Effector memory CD8-positive, alpha-beta T cell (primary cell): ENCODE measurements around the gene CD247.
"Not testable (repeated sequence)": the region's sequence is repeated elsewhere in the genome, so short reads cannot be mapped to it uniquely, and the experiment has no call there.

Experiments used
- ATAC-seq: fragments of 150-1000 bp; cut with Tn5 transposase; replicated peaks from 2 replicates; pipeline ENCODE4 v1.10.0; 2021; ENCODE audit warnings: mild to moderate bottlenecking, moderate library complexity
- DNase-seq, 3 experiments: peaks; one replicate each; pipeline ENCODE4 v3.0.0; 2021
- H3K27ac Mint-ChIP-seq, 2 donors: one replicate each; pipeline ENCODE4 v1.8.0; 2022; ENCODE audit warnings: mild to moderate bottlenecking in 2 of 2, mixed read lengths in 2 of 2, moderate library complexity in 2 of 2
- H3K27me3 Mint-ChIP-seq, 2 donors: one replicate each; pipeline ENCODE4 v1.8.0; 2022; ENCODE audit warnings: mixed read lengths in 2 of 2
- H3K36me3 Mint-ChIP-seq: one replicate; pipeline ENCODE4 v1.8.0; 2022; ENCODE audit warnings: mild to moderate bottlenecking, moderate library complexity, mixed read lengths; ENCODE audit not compliant: insufficient read depth
- H3K4me1 Mint-ChIP-seq, 2 donors: one replicate each; pipeline ENCODE4 v1.8.0; 2022; ENCODE audit warnings: low read depth in 2 of 2, mixed read lengths in 2 of 2
- H3K4me3 Mint-ChIP-seq, 2 donors: one replicate each; pipeline ENCODE4 v1.8.0; 2022; ENCODE audit warnings: mild to moderate bottlenecking in 2 of 2, mixed read lengths in 2 of 2, moderate library complexity in 2 of 2
- H3K9me3 Mint-ChIP-seq, 2 donors: one replicate each; pipeline ENCODE4 v1.8.0; 2022; ENCODE audit warnings: mixed read lengths in 2 of 2
- total RNA-seq, 9 experiments: gene quantifications; one replicate each; lab custom pipeline; 2026; lab: John Stamatoyannopoulos, UW

Gene CD247
- total RNA-seq = 92.0 to 311 (median 215) reads per million in 9 experiments

DNA sequence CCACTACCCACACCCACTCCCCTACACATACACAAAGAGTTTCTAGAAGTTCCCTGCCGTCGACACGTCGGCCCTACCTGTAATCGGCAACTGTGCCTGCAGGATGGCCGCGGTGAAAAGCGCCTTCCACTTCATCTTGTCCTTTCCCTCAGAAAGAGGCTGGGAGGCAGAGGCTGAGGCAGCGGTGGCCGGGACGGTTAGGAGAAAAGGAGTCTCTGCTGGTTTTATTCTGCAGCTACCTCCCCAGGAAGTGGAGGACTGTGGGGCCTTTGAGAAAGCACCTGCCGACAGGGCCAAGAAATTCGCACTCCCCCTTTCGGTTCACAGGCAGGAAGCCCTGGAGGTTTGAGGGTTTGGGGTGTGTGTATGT, at the start of gene CD247:
Gene CD247 (minus strand): TSS at position 199 of the 370 bp plus-strand sequence. CDS start 64 bp downstream, at position 135.
- H3K27ac Mint-ChIP-seq = peak within 1 kb of the TSS; percentile 99 to 100
- H3K4me1 Mint-ChIP-seq = peaks cover 31 to 37% of the 10 kb centered on the region in 2 donors
- peak within 1 kb of the TSS; percentile 97 to 98 for H3K4me3 Mint-ChIP-seq
- no peaks in the 10 kb centered on the region for H3K27me3 Mint-ChIP-seq
- DNase-seq (peak; percentile 72 to 76 (median 74)), ATAC-seq (peak; percentile 73)
- H3K36me3 Mint-ChIP-seq = peaks cover 49% of the 10 kb centered on the region
- H3K9me3 Mint-ChIP-seq = no peaks in the 10 kb centered on the region

DNA sequence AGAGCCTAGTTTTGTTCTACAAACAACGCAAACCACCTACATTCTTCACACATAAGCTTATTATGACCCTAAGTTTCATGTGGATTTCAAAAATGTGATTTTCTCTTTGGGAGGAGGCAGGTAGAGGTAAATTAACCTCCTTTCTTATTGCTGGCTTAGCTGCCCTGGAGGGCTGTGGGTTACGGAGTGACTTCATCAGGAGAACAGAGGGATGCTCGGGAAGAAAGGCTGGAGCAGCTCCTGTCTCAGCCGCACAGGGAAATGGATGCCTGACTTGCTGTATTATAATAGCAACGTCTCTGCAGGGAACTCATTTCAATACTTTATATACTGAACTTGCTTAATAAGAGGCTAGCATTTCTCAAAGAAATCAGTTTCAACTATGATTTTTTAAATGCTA, 49.3 kb upstream of the CD247 start:
- ATAC-seq = no peak
- no peak overlapping the region for H3K4me3 Mint-ChIP-seq
- H3K4me1 Mint-ChIP-seq = no peaks in the 10 kb centered on the region

DNA sequence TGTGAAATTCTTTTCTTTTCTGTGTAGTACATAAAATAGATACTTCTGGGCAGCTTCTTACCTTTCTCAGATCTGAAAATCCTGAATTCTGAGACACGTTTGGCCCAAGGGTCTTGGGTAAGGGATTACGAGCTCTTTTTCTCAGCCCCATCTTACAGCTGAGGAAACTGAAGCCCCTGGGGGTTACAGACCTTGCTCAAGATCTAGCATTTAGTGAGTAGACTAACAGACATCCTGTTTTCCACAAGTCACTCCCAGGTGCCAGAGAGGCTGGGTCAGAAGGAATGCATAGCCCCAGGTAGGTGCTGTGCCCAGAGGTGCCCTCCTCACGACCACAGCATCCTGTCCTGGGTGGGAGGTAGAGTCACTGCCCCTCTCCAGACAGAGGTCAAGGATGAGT, 48.4 kb upstream of the CD247 start:
- H3K4me3 Mint-ChIP-seq = no peak overlapping the region

More for the DNA sequence above, 49.3 kb upstream of the CD247 start:
- Mint-ChIP-seq H3K36me3 (no peaks in the 10 kb centered on the region), H3K9me3 (no peaks in the 10 kb centered on the region), H3K27ac (no peak overlapping the region), H3K27me3 (no peaks in the 10 kb centered on the region)
- no peak for DNase-seq

DNA sequence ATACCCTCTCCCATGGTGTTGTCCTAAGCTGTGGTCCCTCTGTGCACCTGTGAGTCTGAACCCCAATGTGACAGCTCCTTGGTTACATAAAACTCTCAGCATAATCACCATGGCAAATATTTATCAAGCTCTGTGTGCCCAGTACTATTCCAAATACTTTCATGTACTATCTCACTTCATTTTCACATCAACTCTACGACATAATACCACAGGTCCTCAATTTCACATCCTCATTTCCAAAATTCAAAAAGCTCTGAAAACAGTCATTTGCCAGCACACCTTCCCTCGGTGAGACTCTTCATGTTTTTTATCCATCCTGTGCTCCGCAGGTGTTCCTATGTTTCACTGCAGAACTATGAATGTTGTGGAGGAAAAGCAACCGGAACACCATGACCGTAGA, 47.6 kb upstream of the CD247 start:
- DNase-seq (no peak), ATAC-seq (no peak)
- Mint-ChIP-seq H3K27me3 (no peaks in the 10 kb centered on the region), H3K4me3 (no peak overlapping the region), H3K36me3 (no peaks in the 10 kb centered on the region), H3K27ac (no peak overlapping the region), H3K4me1 (no peaks in the 10 kb centered on the region), H3K9me3 (no peaks in the 10 kb centered on the region)

More for the DNA sequence above, 48.4 kb upstream of the CD247 start:
- Mint-ChIP-seq H3K27ac (no peak overlapping the region), H3K36me3 (no peaks in the 10 kb centered on the region), H3K4me1 (no peaks in the 10 kb centered on the region), H3K27me3 (no peaks in the 10 kb centered on the region), H3K9me3 (no peaks in the 10 kb centered on the region)
- ATAC-seq (no peak), DNase-seq (no peak)

DNA sequence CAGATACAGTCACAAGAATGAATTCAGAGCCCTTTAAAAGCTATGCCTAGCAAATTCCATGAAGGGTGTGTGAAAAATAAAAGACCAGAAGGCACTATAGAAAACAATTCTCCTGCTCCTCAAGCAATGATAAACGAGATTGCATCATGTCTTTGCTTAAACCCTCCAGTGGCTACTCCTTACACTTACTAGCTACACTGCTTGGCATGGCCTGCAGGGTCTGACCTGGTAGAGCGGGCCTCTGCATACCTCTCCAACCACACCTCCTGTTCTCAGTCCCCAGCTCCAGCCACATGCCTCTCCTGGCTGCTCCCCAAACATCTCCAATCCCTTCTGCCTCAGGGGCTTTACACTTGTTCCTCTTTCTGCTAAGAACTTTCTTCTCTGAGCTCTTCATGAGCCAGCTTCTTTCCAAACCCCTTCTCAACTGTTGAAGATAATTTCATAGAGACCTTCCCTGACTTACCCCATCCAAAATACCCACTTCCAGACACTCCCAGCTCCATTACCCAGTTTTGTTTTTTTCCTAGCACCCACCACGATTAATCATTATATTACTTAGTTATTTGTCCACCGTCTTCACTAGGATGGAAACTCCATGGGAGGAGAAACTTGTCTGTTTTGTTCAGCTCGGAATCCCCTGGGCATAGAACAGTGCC, 46.4 kb upstream of the CD247 start:
- H3K4me3 Mint-ChIP-seq = no peak overlapping the region
- no peaks in the 10 kb centered on the region for H3K4me1 Mint-ChIP-seq
- no peak overlapping the region for H3K27ac Mint-ChIP-seq
- ATAC-seq (no peak), DNase-seq (no peak)
- H3K27me3 Mint-ChIP-seq = no peaks in the 10 kb centered on the region
- H3K36me3 Mint-ChIP-seq = no peaks in the 10 kb centered on the region
- H3K9me3 Mint-ChIP-seq = no peaks in the 10 kb centered on the region

DNA sequence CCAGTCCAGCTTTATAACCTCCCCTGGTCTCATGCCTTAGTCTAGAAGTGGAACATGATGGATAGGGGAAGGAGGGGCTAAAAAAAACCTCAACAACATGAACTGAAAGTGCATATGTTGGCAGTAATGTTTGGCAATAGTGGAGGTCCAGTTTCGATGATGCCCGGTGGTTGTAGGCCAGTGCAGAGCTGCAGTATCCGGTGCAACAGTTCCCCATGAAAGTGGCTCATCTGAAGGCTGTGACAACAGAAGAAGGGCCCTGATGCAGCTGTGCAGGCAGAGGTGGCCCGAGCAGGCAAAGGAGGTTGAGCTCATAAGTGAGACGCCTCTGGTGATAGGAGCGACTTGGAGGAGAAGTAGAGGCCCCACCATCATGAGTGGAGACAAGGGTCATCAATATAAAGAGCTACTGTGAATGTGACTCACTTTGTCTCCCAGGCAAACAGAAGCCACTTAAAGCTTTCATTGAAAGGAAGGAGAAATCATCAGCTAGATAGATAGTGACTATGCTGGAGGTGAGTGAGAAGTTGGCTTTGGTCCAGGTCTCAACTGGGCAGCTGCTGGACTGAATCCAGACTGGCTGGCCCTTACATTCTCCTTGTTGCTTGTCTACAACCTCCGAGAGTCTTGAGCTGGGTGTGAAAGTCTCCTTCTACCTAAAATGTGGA, 45.4 kb upstream of the CD247 start:
- DNase-seq = no peak
- no peak for ATAC-seq
- H3K4me1 Mint-ChIP-seq = no peaks in the 10 kb centered on the region
- no peaks in the 10 kb centered on the region for H3K36me3 Mint-ChIP-seq
- H3K27ac Mint-ChIP-seq = peak overlapping the region in 1 of 2 donors; percentile 47
- H3K9me3 Mint-ChIP-seq = no peaks in the 10 kb centered on the region
- H3K27me3 Mint-ChIP-seq = no peaks in the 10 kb centered on the region
- no peak overlapping the region for H3K4me3 Mint-ChIP-seq

DNA sequence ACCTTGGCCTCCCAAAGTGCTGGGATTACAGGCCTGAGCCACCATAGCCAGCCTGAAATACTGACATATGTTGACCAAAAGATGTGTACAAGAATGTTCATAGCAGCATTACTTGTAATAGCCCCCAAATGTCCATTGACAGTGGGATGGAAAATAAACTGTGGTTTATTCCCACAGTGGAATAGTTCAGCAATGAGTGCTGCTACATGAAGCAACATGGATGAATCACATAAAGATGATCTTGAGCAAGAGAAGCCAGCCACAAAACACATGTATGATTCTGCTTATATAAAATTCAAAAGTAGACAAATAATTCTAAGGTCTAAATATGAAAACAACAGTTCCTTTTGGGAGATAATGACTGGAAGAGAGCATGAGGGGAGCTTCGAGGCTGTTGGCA, 44.4 kb upstream of the CD247 start:
- Mint-ChIP-seq H3K27ac (no peak overlapping the region), H3K4me3 (no peak overlapping the region), H3K4me1 (no peaks in the 10 kb centered on the region), H3K9me3 (no peaks in the 10 kb centered on the region), H3K36me3 (no peaks in the 10 kb centered on the region), H3K27me3 (no peaks in the 10 kb centered on the region)
- DNase-seq (no peak), ATAC-seq (no peak)

DNA sequence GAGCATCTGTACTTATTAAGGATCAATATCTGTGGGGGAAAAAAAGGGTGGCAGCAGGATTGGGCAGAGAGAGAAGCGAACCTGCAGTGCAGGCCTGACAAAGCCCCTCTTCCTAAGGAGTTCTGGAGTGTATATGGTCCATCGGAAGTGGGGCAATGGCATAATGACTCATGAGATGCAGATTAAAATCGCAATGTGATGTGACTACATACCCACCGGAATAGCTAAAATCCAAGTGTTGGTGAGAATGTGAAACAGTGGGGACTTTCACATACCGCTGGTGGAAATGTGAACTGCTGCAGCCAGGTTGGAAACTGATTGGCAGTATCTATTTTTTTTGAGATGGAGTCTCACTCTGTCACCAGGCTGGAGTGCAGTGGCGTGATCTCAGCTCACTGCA, 43.4 kb upstream of the CD247 start:
- Mint-ChIP-seq H3K4me1 (no peaks in the 10 kb centered on the region), H3K27me3 (no peaks in the 10 kb centered on the region), H3K36me3 (no peaks in the 10 kb centered on the region), H3K27ac (no peak overlapping the region), H3K4me3 (no peak overlapping the region), H3K9me3 (no peaks in the 10 kb centered on the region)
- DNase-seq = no peak
- ATAC-seq = no peak

DNA sequence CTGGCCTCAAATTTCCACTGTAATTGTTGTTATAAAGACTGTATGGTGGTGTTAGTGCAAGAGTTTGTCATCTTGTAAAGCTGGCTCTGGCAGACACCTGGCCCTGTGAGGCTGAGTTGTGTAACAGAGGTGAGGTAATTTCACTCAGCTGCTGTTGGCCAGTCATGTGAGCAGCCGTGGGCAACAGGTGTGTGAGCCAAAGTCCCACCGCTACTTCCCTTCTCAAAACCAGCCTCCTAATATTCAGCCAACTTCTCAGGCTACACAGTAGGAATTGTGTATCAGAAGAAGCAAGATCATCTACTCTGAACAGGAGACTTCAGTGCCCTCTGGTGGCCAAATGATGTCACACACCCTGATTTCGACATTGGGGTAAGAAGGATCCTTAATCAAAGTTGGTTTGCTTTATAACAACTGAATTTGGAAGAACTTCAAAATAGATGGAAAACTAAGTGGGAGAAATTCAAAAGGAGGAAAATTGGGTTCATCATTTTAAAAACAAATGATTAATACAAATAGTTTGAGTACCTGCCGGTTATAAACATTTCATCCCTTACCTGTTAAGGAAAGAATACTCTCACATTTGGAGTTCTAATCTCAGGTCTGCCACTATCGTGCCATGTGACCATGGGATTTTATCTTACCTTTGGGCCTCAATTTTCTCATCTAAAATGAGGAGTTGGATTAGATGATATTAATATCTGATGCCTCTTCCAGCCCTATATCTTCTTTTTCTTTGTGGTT, 37.8 kb upstream of the CD247 start:
- peak; percentile 21 for ATAC-seq
- DNase-seq = peak; percentile 68 to 77 (median 70)
- Mint-ChIP-seq H3K27ac (no peak overlapping the region), H3K4me1 (peaks cover 15 to 24% of the 10 kb centered on the region in 2 donors), H3K4me3 (no peak overlapping the region), H3K27me3 (no peaks in the 10 kb centered on the region), H3K9me3 (no peaks in the 10 kb centered on the region), H3K36me3 (peaks cover 4% of the 10 kb centered on the region)

DNA sequence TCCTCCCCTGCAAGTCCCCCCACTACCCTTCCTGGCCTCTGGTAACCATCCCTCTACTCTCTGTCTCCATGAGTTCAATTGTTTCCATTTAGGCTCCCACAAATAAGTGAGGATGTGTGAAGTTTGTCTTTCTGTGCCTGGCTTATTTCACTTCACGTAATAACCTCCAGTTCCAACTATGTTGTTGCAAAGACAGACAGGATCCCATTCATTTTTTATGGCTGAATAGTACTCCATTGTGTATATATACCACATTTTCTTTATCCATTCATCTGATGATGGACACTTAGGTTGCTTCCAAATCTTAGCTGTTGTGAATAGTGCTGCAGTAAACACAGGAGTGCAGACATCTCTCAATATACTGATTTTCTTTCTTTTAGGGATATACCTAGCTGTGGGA, 36.7 kb upstream of the CD247 start:
- DNase-seq, H3K27me3 Mint-ChIP-seq, H3K36me3 Mint-ChIP-seq, ATAC-seq, H3K27ac Mint-ChIP-seq, H3K9me3 Mint-ChIP-seq: not testable (repeated sequence)
- peak overlapping the region in 1 of 2 donors; percentile 26 for H3K4me3 Mint-ChIP-seq
- peaks cover 18 to 28% of the 10 kb centered on the region in 2 donors for H3K4me1 Mint-ChIP-seq

DNA sequence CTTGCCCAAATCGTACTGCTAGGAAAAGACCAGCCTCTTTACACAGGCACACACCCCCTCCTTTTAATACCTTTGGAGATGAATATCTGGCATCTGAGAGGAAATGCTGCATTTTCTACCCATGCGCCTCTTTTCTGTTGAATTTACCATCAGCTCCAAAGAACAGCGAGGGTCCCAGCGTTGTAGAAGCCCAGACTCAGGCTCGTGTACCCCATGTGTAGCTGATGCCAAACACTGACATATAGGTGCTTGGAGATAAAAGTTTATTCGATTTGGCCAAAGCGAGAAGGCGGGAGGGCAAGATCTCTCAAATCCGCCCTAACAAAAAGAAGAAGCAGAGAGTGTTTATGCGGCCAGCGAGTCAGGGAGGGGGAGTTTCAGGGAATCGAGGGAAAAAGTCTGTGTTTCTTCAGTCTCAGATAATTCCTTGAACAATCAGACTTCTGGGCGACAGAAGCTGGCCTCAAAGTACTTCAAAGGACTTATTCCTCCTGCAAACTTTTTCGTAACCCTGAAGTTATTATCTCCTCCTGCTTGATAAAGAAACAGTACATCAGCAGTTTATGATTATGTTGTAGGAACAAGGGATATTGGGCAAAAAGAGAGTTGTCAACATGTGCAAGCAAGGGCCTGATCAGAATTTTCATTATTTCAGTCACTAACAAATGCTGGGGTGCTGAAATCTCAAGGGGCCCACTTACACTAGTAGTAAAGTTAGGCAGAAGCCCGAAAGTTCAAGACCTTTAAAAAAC, 35.9 kb upstream of the CD247 start:
- peak overlapping the region; percentile 85 to 86 for H3K4me3 Mint-ChIP-seq
- no peaks in the 10 kb centered on the region for H3K27me3 Mint-ChIP-seq
- no peaks in the 10 kb centered on the region for H3K9me3 Mint-ChIP-seq
- H3K4me1 Mint-ChIP-seq = peaks cover 18 to 28% of the 10 kb centered on the region in 2 donors
- DNase-seq (no peak), ATAC-seq (peak; percentile 9)
- H3K27ac Mint-ChIP-seq = peak overlapping the region in 1 of 2 donors; percentile 60
- peaks cover 4% of the 10 kb centered on the region for H3K36me3 Mint-ChIP-seq

DNA sequence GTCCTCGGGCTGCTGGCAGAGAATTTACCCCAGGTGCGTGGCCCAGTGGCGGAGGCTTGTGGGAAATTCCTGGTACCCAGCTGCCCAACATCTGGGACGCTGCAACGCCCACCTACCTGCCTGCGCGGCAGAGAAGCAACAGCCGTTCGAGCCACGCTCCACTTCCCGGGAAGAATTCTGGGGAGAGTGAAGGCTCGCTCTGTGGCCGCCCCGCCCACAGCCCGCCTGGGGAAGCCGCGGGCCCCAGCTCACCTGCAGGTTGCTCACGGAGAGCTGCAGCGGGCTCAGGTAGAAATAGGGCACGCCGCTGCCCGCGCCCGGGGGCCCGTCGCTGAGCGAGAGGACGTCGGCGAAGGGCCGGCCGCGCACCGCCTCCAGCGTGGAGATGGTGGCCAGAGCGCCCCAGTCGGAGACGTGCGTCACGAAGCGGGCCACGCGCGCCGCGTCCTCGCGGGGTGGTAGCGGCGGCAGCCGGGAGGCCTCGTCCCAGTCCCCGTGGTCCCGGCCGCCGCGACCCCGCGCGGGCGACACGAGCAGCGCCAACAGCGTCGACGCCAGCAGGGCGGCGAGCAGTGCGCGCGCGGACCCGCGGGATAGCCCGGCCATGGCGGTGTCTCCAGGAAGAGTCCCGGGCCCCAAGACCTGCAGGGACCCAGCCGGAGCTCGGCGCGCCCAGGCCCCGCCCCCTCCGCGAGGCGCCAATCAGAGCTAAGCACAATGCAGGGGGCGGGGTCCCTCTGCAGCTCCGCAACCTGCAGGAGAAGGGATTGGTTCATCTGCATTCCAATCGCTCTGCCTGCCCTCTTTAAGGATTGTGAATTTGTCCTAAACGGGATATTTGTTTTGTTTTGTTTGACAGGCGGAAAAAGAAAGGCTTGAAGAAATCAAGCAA, 35.1 kb upstream of the CD247 start, which contains the start of gene CREG1:
Gene CREG1 (minus strand): TSS at position 627 of the 892 bp plus-strand sequence.
- DNase-seq = peak; percentile 83 to 86 (median 85)
- H3K4me3 Mint-ChIP-seq = peak within 1 kb of the TSS; percentile 85 to 86
- peak; percentile 96 for ATAC-seq
- peak within 1 kb of the TSS in 1 of 2 donors; percentile 60 for H3K27ac Mint-ChIP-seq
- no peaks in the 10 kb centered on the region for H3K9me3 Mint-ChIP-seq
- peaks cover 24 to 28% of the 10 kb centered on the region in 2 donors for H3K4me1 Mint-ChIP-seq
- peaks cover 4% of the 10 kb centered on the region for H3K36me3 Mint-ChIP-seq
- no peaks in the 10 kb centered on the region for H3K27me3 Mint-ChIP-seq
